Parathyroid adenoma (tissue), 2 donors: ENCODE measurements around the gene VWA5B1.
A peak's percentile ranks its signal among the peaks of the same experiment; 100 is the strongest.

Experiments
- H2AFZ ChIP-seq: fragments of 300-600 bp; sonication (generic); one replicate; pipeline ENCODE4 v1.7.0; 2017; ENCODE audit warnings: antibody characterized with exemption, mild to moderate bottlenecking
- H3K27ac ChIP-seq: fragments of 300-600 bp; sonication (generic); one replicate; pipeline ENCODE4 v1.7.0; 2017
- H3K27me3 ChIP-seq: fragments of 300-600 bp; sonication (generic); one replicate; pipeline ENCODE4 v1.7.0; 2017; ENCODE audit warnings: low read length; ENCODE audit not compliant: control insufficient read depth, insufficient read depth
- H3K36me3 ChIP-seq: fragments of 300-600 bp; sonication (generic); one replicate; pipeline ENCODE4 v1.7.0; 2017; ENCODE audit warnings: low read length; ENCODE audit not compliant: control insufficient read depth, insufficient read depth
- H3K4me1 ChIP-seq: fragments of 300-600 bp; sonication (generic); one replicate; pipeline ENCODE4 v1.7.0; 2017; ENCODE audit warnings: control low read depth
- H3K4me2 ChIP-seq: fragments of 300-600 bp; sonication (generic); one replicate; pipeline ENCODE4 v1.7.0; 2017; ENCODE audit warnings: low read length
- H3K4me3 ChIP-seq: fragments of 300-600 bp; sonication (generic); one replicate; pipeline ENCODE4 v1.7.0; 2017; ENCODE audit warnings: low read depth, low read length
- H3K79me2 ChIP-seq: fragments of 300-600 bp; sonication (generic); one replicate; pipeline ENCODE4 v1.7.0; 2017; ENCODE audit warnings: control low read depth
- H3K9ac ChIP-seq: fragments of 300-600 bp; sonication (generic); one replicate; pipeline ENCODE4 v1.7.0; 2017; ENCODE audit warnings: mild to moderate bottlenecking
- H3K9me3 ChIP-seq: fragments of 300-600 bp; sonication (generic); one replicate; pipeline ENCODE4 v1.7.0; 2017; ENCODE audit warnings: low read length; ENCODE audit not compliant: control insufficient read depth
- CTCF ChIP-seq: fragments of 300-600 bp; sonication (generic); IDR thresholded peaks from one replicate; pipeline ENCODE4 v1.7.0; 2017; ENCODE audit warnings: antibody characterized with exemption, mild to moderate bottlenecking
- donor health status: primary hyperparathyroidism.

Gene VWA5B1

GRCh38 chr1:20318521-20318920 lies 27.8 kb downstream of the VWA5B1 start:
- TF ChIP-seq CTCF, result no peak

DNA sequence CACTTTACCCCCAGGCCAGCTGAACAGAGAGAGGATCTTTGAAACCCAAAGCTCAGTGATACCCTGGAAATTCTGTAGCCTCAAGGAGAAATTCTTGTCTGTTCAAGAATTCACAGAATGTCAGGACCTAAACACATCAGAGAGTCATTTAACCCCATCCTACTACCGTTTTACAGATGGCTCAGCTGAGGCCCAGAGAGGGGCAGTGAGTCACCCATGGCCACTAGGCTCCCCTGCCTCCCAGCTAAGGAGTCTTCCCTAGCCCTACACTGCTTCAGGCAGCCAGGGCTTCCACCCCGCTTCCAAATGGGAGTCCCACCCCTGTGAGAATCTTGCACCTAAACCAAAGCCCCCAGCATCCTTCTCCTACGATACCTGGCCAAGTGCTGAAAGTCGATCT lies 28.3 kb downstream of the VWA5B1 start:
- no peak for TF ChIP-seq CTCF
- Histone ChIP-seq H3K9me3 (no peaks in the 10 kb centered on the region), H3K4me1 (peaks cover 39% of the 10 kb centered on the region)

More at GRCh38 chr1:20318521-20318920, 27.8 kb downstream of the VWA5B1 start:
- Histone ChIP-seq H3K36me3 (no peaks in the 10 kb centered on the region), H3K27me3 (no peaks in the 10 kb centered on the region), H3K4me1 (peaks cover 34% of the 10 kb centered on the region), H3K4me2 (no peak overlapping the region), H3K9ac (no peak overlapping the region), H3K9me3 (no peaks in the 10 kb centered on the region), H3K79me2 (no peaks in the 10 kb centered on the region), H3K27ac (no peak overlapping the region), H3K4me3 (no peak overlapping the region), H2AFZ (no peak overlapping the region)

GRCh38 chr1:20319456-20320220 lies 29.0 kb downstream of the VWA5B1 start:
- no peaks in the 10 kb centered on the region for H3K27me3 ChIP-seq
- no peaks in the 10 kb centered on the region for H3K9me3 ChIP-seq
- H3K27ac ChIP-seq, result peak overlapping the region; percentile 95

More for the DNA sequence above, 28.3 kb downstream of the VWA5B1 start:
- no peak overlapping the region for H3K27ac ChIP-seq
- no peak overlapping the region for H3K9ac ChIP-seq
- no peak overlapping the region for H3K4me2 ChIP-seq
- no peaks in the 10 kb centered on the region for H3K27me3 ChIP-seq
- H3K4me3 ChIP-seq, result no peak overlapping the region
- H3K36me3 ChIP-seq, result no peaks in the 10 kb centered on the region
- no peak overlapping the region for H2AFZ ChIP-seq
- H3K79me2 ChIP-seq, result no peaks in the 10 kb centered on the region

DNA sequence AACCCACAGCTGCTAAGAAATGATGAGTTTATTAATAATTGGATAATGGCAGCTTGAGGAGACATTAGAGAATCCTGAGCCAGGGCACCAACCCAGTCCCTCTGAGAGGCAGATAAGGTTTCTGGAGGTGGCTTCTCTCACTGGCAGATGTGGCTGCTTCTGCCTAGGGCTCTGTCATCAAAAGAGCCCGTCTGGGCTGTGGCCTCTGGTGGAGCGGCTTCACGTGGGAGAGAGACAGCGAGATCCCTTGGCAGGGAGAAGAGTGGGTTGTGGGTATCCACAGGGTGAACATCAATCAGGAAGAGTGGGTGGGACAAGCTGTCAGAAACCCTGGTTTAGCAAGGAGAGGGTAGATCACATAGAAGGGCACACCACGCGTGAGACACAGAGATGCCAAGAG lies 30.0 kb downstream of the VWA5B1 start:
- Histone ChIP-seq H3K9ac (no peak overlapping the region), H3K27me3 (no peaks in the 10 kb centered on the region), H3K79me2 (no peaks in the 10 kb centered on the region), H3K9me3 (no peaks in the 10 kb centered on the region), H2AFZ (no peak overlapping the region), H3K27ac (peak overlapping the region; percentile 95), H3K4me1 (peaks cover 54% of the 10 kb centered on the region), H3K4me3 (no peak overlapping the region), H3K4me2 (no peak overlapping the region), H3K36me3 (no peaks in the 10 kb centered on the region)
- no peak for TF ChIP-seq CTCF

More at GRCh38 chr1:20319456-20320220, 29.0 kb downstream of the VWA5B1 start:
- Histone ChIP-seq H3K79me2 (no peaks in the 10 kb centered on the region), H3K4me3 (no peak overlapping the region), H2AFZ (peak overlapping the region; percentile 38), H3K9ac (no peak overlapping the region), H3K4me2 (no peak overlapping the region), H3K4me1 (peaks cover 44% of the 10 kb centered on the region), H3K36me3 (no peaks in the 10 kb centered on the region)
- no peak for TF ChIP-seq CTCF

DNA sequence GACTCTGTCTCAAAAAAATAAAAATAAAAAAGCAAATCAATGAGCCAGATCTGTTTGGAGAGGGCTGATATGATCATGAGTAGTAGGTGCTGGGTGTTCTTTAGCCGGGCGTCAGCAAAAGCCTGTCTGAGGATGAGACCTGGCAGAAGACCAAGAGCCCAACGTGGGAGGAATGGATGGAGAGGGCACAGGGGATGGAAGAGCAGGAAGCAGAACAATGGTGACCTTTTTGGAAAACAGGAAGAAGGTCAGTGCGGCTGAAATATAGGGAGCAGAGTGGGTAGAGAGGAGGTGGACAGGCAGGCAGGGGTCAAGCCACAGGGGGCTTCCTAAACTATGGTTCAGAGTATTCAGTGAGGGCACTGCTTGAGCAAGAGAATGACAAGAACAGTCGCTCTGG lies 30.9 kb downstream of the VWA5B1 start:
- no peak overlapping the region for H3K9ac ChIP-seq
- no peaks in the 10 kb centered on the region for H3K9me3 ChIP-seq
- peaks cover 62% of the 10 kb centered on the region for H3K4me1 ChIP-seq
- H3K36me3 ChIP-seq, result no peaks in the 10 kb centered on the region
- H3K4me3 ChIP-seq, result no peak overlapping the region
- H2AFZ ChIP-seq, result peak overlapping the region; percentile 42
- H3K79me2 ChIP-seq, result no peaks in the 10 kb centered on the region
- H3K27ac ChIP-seq, result peak overlapping the region; percentile 95
- TF ChIP-seq CTCF, result no peak
- H3K27me3 ChIP-seq, result no peaks in the 10 kb centered on the region
- H3K4me2 ChIP-seq, result peak overlapping the region; percentile 30
